CD14-positive monocyte (primary cell): Measurements from ENCODE around the gene OSMR. TPM values are rescaled to one million over a fixed set of nuclear protein-coding genes. Genes with fewer than 3 reads are reported as not detected.

ENCODE experiments used
- DNase-seq, 3 donors: peaks; one replicate each; pipeline ENCODE4 v3.0.0-alpha.2; 2011 to 2022
- H2AFZ ChIP-seq: 2 replicates; pipeline ENCODE4 v1.6.0; 2012; ENCODE audit warnings: mild to moderate bottlenecking, low read depth, low read length, inconsistent platforms; ENCODE audit not compliant: insufficient read depth, poor library complexity, severe bottlenecking
- H3K27ac ChIP-seq, 2 donors: 1 replicate in 1 of 2; 2 replicates in 1 of 2; pipeline ENCODE4 v1.5.1; 2012 to 2013; ENCODE audit warnings: low read length in 2 of 2, control low read depth in 1 of 2, inconsistent platforms in 1 of 2, low read depth in 1 of 2, mild to moderate bottlenecking in 1 of 2
- H3K27me3 ChIP-seq, 2 donors: one replicate each; pipeline versions ENCODE4 v1.6.0 to v1.6.1; 2011 to 2013; ENCODE audit warnings: low read length in 2 of 2; ENCODE audit not compliant: control insufficient read depth in 2 of 2, insufficient read depth in 2 of 2
- H3K36me3 ChIP-seq, 2 donors: replicated peaks in 1 of 2; 1 replicate in 1 of 2; 2 replicates in 1 of 2; pipeline versions ENCODE4 v1.5.1 to v1.6.1; 2012 to 2013; ENCODE audit warnings: low read length in 2 of 2, control low read depth in 1 of 2, inconsistent platforms in 1 of 2, mild to moderate bottlenecking in 1 of 2; ENCODE audit not compliant: insufficient read depth in 2 of 2, control insufficient read depth in 1 of 2
- H3K4me1 ChIP-seq, 2 donors: 1 replicate in 1 of 2; 2 replicates in 1 of 2; pipeline versions ENCODE4 v1.5.1 to v1.6.1; 2012 to 2013; ENCODE audit warnings: low read length in 2 of 2, control low read depth in 1 of 2, inconsistent platforms in 1 of 2, mild to moderate bottlenecking in 1 of 2, moderate library complexity in 1 of 2; ENCODE audit not compliant: insufficient read depth in 2 of 2, control insufficient read depth in 1 of 2
- H3K4me2 ChIP-seq: replicated peaks from 2 replicates; pipeline ENCODE3; 2012; ENCODE audit warnings: low read length, moderate library complexity, mild to moderate bottlenecking; ENCODE audit not compliant: poor library complexity, severe bottlenecking; ENCODE audit errors: extremely low read depth
- H3K4me3 ChIP-seq, 3 experiments: fragments of 200-600 bp in 1 of 3; sonication (generic) in 1 of 3; replicated peaks in 1 of 3; 1 replicate in 2 of 3; 2 replicates in 1 of 3; pipeline ENCODE4 v1.5.1; 2011 to 2013; ENCODE audit warnings: low read length in 3 of 3, mild to moderate bottlenecking in 3 of 3, control low read depth in 2 of 3, low read depth in 2 of 3, inconsistent platforms in 1 of 3, moderate library complexity in 1 of 3
- H3K79me2 ChIP-seq: 2 replicates; pipeline ENCODE4 v1.6.0; 2012; ENCODE audit warnings: mild to moderate bottlenecking, control low read depth, inconsistent platforms, low read length, moderate library complexity; ENCODE audit not compliant: insufficient read depth
- H3K9ac ChIP-seq: 2 replicates; pipeline ENCODE4 v1.6.0; 2017; ENCODE audit warnings: low read length, mild to moderate bottlenecking; ENCODE audit not compliant: insufficient read depth, poor library complexity, severe bottlenecking
- H3K9me3 ChIP-seq, 2 donors: replicated peaks in 1 of 2; 1 replicate in 1 of 2; 2 replicates in 1 of 2; pipeline versions ENCODE4 v1.5.1 to v1.6.1; 2012 to 2013; ENCODE audit warnings: low read length in 2 of 2, control low read depth in 1 of 2; ENCODE audit not compliant: control insufficient read depth in 1 of 2, insufficient read depth in 1 of 2
- H4K20me1 ChIP-seq: 2 replicates; pipeline ENCODE4 v1.6.0; 2012; ENCODE audit warnings: mild to moderate bottlenecking, low read length, control low read depth, moderate library complexity; ENCODE audit not compliant: insufficient read depth
- H3K27ac Mint-ChIP-seq, 7 donors: one replicate each; pipeline ENCODE4 v1.8.0; 2020; ENCODE audit warnings: mild to moderate bottlenecking in 7 of 7, mixed read lengths in 7 of 7, moderate library complexity in 6 of 7, inconsistent platforms in 2 of 7
- H3K27me3 Mint-ChIP-seq, 3 donors: one replicate each; pipeline ENCODE4 v1.8.0; 2021 to 2022; ENCODE audit warnings: low read depth in 3 of 3, mild to moderate bottlenecking in 3 of 3, mixed read lengths in 3 of 3, moderate library complexity in 3 of 3, inconsistent platforms in 1 of 3
- H3K36me3 Mint-ChIP-seq, 2 donors: one replicate each; pipeline ENCODE4 v1.8.0; 2020; ENCODE audit warnings: mixed read lengths in 2 of 2, inconsistent platforms in 1 of 2, mild to moderate bottlenecking in 1 of 2
- H3K4me1 Mint-ChIP-seq: one replicate; pipeline ENCODE4 v1.8.0; 2020; ENCODE audit warnings: mild to moderate bottlenecking, mixed read lengths
- H3K4me3 Mint-ChIP-seq, 2 donors: one replicate each; pipeline ENCODE4 v1.8.0; 2020; ENCODE audit warnings: mild to moderate bottlenecking in 2 of 2, mixed read lengths in 2 of 2, moderate library complexity in 1 of 2
- H3K9me3 Mint-ChIP-seq, 7 donors: one replicate each; pipeline ENCODE4 v1.8.0; 2020 to 2022; ENCODE audit warnings: mixed read lengths in 7 of 7, mild to moderate bottlenecking in 6 of 7, moderate library complexity in 6 of 7, inconsistent platforms in 2 of 7
- WGBS: methylation state at CpG from one replicate; pipeline ENCODE4 v1.1.5; 2013; ENCODE audit warnings: missing lambda C conversion rate; ENCODE audit not compliant: insufficient coverage; 5-methylcytosine and 5-hydroxymethylcytosine counted together
- intact Hi-C, 2 donors: fragments of 100-400 bp; cut with micrococcal nuclease; formaldehyde crosslinking; loops; one replicate each; pipeline versions ENCODE4 v1.15.0 to v1.15.1; 2023
- polyA plus RNA-seq, 3 donors: library from polyadenylated mRNA; depleted of rRNA in 1 of 3; unstranded in 2 of 3; stranded (reverse) in 1 of 3; fragments of 300-500 nt in 2 of 3; fragments of >200 nt in 1 of 3; fragmentation: Illumina TruSeq in 2 of 3; gene quantifications; 1 replicate in 2 of 3; 2 replicates in 1 of 3; pipeline ENCODE4 v1.2.3, GENCODE V29; 2012 to 2021
- TF ChIP-seq, protein P1 (sequence below): fragments of 200-600 bp; IDR thresholded peaks from one replicate; pipeline ENCODE4 v1.8.0; 2022; ENCODE audit warnings: antibody characterized with exemption, mild to moderate bottlenecking

OSMR gene
- polyA plus RNA-seq, 3 donors = not detected

DNA sequence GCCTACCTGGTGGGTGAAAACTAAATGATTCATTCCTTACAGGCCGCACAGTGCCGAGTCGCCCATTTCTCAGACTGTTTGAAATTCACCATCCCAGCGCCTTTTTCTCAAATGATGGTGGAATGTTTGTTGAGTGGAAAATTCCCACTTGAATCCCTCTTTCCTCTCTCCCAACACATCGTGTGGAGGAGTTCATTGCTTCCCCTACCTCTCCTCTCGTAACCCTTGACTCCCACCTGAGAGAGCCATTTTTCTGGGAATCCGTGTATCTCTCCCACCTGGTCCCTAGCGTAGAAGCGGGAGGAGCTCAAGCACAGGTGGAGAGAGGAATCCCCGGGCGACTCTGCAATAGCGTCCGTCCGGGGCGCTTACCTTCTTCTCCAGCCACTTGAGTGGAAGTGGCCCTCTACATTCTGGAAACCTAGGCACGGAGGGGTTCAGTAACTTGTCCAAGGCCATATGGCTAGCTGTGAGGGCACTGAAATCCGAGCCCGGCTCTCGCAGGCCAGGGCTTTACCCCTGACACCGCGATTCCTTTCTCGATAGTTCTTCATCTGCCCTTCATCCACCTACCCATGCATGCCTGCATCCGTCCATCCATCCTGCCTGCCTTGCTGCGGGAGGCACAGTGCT, 683 bp downstream of the OSMR start:
- Histone ChIP-seq H3K9me3 (peaks cover 4 to 26% of the 10 kb centered on the region in 2 donors), H3K4me3 (peak overlapping the region in 1 of 3 experiments; percentile 73), H3K4me2 (peak overlapping the region; percentile 84), H3K79me2 (no peaks in the 10 kb centered on the region), H3K9ac (peak overlapping the region; percentile 21), H3K4me1 (peaks cover 0 to 12% of the 10 kb centered on the region in 2 donors), H3K27ac (no peak overlapping the region), H3K36me3 (no peaks in the 10 kb centered on the region), H3K27me3 (peaks cover 50 to 57% of the 10 kb centered on the region in 2 donors), H2AFZ (peak overlapping the region; percentile 71), H4K20me1 (no peaks in the 10 kb centered on the region)
- TF ChIP-seq, protein P1, sequence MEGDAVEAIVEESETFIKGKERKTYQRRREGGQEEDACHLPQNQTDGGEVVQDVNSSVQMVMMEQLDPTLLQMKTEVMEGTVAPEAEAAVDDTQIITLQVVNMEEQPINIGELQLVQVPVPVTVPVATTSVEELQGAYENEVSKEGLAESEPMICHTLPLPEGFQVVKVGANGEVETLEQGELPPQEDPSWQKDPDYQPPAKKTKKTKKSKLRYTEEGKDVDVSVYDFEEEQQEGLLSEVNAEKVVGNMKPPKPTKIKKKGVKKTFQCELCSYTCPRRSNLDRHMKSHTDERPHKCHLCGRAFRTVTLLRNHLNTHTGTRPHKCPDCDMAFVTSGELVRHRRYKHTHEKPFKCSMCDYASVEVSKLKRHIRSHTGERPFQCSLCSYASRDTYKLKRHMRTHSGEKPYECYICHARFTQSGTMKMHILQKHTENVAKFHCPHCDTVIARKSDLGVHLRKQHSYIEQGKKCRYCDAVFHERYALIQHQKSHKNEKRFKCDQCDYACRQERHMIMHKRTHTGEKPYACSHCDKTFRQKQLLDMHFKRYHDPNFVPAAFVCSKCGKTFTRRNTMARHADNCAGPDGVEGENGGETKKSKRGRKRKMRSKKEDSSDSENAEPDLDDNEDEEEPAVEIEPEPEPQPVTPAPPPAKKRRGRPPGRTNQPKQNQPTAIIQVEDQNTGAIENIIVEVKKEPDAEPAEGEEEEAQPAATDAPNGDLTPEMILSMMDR = no peak
- intact Hi-C loops = no loop called here
- Mint-ChIP-seq H3K36me3 (peaks cover 0 to 3% of the 10 kb centered on the region in 2 donors), H3K27me3 (peaks cover 59 to 69% (median 59%) of the 10 kb centered on the region in 3 donors), H3K4me3 (peak overlapping the region; percentile 68 to 85), H3K27ac (no peak overlapping the region), H3K9me3 (peaks cover 0 to 26% (median 16%) of the 10 kb centered on the region in 7 donors), H3K4me1 (peaks cover 17% of the 10 kb centered on the region)
- WGBS = 48% methylated on average over 16 of the region's 24 CpGs
- no peak for DNase-seq

GRCh38 chr5:38847559-38848347, 1.9 kb downstream of the OSMR start:
- peak overlapping the region in 1 of 2 donors; percentile 47 for H3K4me3 Mint-ChIP-seq
- no peak overlapping the region for H3K27ac Mint-ChIP-seq
- H3K36me3 Mint-ChIP-seq = peaks cover 0 to 3% of the 10 kb centered on the region in 2 donors
- Histone ChIP-seq H3K36me3 (no peaks in the 10 kb centered on the region), H2AFZ (no peak overlapping the region), H4K20me1 (no peaks in the 10 kb centered on the region), H3K9ac (no peak overlapping the region), H3K79me2 (no peaks in the 10 kb centered on the region), H3K4me2 (no peak overlapping the region), H3K27ac (no peak overlapping the region), H3K4me1 (peaks cover 0 to 12% of the 10 kb centered on the region in 2 donors), H3K4me3 (no peak overlapping the region), H3K27me3 (peaks cover 47 to 55% of the 10 kb centered on the region in 2 donors), H3K9me3 (peaks cover 4 to 30% of the 10 kb centered on the region in 2 donors)
- 72% methylated on average over 2 of the region's 9 CpGs for WGBS
- H3K27me3 Mint-ChIP-seq = peaks cover 50 to 63% (median 57%) of the 10 kb centered on the region in 3 donors
- DNase-seq = no peak
- intact Hi-C loops = no loop called here
- TF ChIP-seq, protein P1 = no peak
- peaks cover 17% of the 10 kb centered on the region for H3K4me1 Mint-ChIP-seq
- peaks cover 2 to 31% (median 20%) of the 10 kb centered on the region in 7 donors for H3K9me3 Mint-ChIP-seq
